ENCODE measurements around the gene CREB5.

Gene CREB5

DNA sequence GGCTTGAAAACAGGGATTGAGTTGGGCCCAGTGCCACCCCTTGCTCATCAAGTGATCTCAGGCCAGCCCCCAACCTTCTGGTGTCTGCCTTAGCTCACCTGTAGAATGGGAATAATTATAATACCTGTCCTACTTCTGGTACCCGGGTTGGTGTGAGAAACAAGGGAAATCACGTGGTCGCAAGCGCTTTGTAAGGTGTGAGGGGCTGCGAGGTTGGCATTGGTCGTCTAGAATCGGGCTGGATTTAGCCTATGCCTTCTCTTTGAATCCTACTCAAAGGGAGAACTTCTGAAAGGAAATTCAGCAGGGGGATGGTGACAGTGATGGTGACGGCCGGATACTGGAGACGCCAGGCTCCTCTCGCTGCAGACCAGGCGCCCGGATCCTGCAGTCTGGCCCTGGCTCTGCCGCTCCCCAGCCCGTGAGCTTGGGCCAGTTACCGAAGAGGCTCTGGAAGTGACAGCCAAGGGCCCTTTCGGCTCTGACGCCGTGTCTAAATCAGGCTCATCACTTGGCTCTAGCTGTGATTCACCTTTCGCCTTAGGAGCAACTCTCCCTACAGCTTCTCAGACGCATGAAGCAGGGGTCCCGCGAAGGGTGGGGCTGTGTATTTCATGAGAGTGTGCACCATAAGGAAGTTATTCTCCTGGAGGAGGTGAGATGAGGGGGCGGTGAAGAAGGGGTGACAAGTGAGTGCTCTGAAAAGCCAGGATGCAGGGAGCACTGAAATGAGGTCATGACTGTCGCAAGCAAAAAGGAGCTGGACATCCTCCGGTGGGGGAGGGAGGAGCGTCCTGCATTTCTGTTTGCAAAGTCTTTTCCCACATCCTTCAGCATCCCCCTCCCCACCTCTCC is 4.0 kb upstream of the CREB5 start:
- DNase-seq: no peak

DNA sequence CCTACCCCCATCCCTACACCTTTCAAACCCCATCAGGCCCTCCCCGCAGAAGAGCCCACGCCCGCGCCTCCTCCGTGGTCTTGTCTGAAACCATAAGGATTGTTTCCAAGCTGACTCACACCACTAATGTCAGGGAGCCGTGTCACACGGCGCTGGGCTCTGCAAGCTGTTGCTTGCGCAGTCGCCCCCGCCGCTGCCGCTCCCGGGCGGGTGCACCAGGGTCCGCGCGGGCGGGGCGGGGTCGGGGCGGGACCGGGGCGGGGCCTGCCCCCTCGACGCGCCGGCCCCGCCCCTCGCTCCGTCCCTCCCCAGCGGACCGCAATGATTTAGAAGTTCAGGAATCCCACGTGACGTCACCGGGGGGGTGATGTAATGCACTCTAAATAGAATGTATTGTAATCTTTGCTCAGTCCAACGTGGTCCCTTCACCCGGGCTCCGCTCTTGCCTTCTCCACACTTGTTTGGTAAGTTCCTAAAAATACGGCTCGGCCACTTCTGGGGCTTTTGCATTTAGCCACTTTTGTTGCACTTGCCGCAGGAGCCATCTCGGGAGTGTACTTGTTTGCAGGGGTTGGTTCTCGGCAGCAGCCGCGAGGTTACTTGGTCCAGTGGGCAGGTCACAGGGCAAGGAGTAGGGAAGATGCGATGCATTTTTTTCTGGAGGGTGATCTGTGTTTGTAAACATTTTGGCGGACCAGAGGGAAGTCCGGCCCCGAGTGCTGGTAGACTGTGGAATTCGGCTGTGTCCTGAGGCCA is 3.2 kb upstream of the CREB5 start:
- DNase-seq: peak; percentile 12

DNA sequence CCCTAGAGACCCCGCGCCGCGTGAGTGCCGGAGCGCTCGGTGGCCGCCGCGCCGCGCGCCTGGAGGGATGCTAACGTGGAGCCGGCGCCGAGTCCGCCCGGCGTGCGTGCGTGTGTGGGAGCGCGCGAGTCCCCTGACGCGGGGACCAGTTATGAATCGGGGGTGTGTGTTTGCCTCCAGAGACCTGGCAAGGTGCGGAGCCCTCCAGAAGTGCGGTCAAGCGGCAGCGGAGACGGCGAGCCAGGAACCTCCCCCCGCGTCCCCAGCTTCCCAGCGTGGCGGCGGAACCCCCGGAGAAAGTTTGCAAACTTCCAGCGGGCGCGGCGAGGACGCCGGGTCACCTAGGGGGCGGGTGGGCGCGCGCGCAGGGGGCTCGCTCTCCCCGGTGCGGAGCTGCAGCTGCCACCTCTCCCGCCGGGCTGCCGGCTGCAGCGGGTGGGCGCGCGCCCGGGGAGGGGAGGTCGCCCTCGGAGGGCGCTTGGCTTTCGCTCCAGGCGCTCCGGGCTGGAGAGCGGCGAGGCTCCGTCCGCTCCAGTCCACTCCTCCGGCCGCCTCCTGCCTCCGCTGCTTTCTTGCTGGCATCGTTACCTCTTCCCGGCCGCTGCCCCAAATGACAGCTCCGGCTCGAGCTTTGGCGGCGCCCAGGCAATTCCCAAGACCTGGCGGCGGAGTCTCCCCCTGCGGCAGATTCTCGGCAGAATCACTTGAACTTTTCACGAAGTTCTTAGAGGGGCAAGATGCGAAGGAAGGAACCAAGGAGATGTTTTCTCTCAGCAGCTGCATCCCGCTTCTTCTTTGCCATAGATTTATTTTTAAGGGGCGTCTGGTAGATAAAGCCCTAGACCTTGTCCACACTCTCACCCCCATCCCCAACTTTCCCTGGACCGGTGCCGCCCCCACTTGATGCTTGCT is 2.3 kb upstream of the CREB5 start:
- no peak for DNase-seq

DNA sequence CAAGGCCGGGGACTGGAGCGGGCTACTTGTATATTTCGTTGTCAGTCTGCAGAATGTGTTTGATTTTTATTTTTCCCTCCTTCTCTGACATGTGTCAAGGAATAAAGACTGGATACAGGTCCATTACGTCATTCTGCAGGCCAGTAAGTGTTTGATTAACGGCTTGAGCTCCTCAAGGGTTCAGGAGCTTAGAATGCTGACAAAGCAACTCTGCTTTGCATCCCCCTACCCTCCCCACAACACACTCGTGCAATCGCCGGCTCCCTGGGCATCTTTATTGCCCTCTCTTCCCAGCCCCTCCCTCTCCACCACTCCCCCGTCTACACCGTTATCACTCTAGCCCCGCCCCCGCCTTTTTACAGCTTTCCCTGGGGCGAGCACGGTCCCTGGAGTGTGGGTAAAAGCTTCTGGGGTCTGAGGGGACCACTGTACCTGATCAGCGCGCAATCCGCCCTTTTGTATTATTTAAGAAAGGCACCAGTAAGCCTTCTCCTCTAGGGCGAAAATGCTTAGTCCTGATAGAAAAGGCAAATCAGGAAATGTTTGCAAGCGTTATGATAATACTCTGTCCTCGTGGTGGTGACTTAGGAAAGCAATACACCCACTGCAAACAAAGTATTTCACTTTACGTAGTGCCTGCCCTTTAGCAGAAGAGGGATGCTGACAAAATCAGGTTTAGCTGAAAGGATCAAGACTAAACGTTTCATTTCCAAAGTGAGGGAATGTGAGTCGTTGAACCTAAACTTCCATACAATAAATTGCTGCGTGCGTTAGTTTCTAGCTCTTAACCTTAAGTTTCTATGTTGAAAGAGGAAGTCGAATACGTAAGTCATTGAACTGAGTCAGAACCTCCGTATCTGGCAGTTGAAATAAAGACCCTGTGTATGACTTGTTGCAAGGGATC is 1.4 kb upstream of the CREB5 start:
- DNase-seq: no peak

DNA sequence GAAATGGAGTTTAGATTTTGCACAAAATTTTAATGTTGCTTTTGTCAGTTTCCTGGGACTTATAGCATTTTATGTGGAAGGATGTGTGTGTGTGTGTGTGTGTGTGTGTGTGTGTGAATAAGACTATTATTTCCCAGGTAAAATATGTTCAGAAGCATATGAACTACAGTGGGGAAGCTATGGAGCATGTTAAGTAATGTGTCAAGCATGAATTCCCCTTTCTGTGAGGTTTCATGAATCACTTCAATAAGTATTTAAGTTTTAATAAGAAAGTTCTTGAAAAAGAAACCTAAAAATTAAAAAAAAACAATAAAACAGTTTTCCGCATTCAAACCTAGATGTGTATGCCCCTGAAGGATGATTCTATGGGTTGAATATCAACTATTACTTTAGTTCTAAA is 693 bp downstream of the CREB5 start:
- DNase-seq: no peak

DNA sequence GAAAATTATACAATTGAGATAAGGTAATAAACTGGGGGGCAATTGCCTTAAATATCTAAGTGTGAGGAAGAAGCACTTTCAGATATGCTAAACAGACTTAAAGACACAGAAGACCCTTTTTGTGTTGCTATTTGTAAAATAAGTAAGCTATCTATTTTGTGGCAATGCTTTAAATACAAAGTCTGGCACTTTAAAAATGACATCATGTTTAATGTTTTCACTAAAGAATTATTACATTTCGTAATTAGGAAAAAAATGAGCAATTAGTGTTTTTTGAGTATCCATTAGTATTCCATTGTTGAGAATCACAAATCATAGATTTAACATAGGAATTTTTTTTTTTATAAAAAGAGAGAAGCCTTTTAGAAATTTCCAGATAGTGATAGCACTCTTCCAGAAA is 2.1 kb downstream of the CREB5 start:
- DNase-seq: no peak

DNA sequence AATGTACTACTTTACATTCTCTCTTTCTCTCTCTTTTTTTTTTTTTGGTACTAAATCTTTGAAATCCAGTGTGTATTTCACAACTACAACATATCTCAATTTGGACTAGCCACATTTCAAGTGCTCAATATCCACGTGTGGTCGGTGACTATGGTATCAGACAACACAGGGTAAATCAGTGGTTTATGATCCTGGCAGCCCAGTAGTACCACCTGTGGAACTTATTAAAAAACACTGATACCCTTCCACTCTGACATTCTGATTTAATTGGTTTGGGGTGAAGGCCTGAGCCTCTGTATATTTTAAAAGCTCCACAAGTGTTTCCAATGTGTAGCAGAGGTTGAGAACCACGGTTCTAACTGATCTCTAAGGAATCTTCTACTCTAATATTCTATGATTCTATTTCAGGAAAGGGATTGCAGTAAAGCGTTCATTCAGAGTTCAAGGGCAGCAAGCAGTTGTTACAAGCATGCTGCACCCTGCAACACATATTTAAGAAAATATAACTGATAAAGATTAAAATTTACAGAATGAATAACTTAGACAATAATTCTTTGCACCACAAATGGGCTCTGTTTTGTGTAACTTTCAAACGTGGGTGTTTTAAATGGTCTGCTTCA is 5.1 kb downstream of the CREB5 start:
- DNase-seq: no peak

DNA sequence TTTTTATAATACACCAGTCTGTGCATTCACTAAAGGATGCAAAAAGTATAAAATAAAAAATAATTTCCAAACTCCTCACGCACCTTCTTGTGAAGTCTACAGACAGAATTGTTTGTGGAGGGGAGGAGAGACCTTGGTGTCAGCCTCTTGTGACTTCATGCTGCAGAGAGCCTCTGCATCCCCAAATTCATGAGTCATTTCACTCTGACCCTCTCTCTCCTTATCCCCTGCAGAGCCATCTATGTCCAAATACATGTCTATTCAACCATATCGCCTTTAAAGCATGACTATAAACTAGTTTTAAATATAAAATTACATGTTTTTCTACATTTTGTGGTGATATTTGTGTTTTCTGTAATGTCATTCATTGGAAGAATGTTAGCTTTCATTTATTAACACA is 6.0 kb downstream of the CREB5 start:
- no peak for DNase-seq

DNA sequence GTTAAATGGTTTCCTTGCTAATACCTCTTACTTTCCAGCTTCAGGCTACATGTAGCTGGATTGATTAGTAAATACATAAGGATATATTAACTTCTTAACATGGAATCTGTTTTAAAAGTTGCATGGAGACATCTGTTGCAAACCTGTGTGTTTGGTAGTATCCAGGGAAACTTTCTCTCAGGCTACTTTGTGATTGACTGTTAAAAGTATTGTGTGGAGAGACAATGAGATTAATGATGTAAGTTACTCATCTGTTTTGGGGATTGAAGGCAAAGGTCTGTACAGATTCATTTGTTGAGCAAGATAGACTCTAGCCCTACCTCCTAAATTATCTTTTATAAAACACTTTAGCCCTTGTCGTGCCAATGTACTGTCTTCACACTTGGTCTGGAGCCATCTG is 6.6 kb downstream of the CREB5 start:
- no peak for DNase-seq

DNA sequence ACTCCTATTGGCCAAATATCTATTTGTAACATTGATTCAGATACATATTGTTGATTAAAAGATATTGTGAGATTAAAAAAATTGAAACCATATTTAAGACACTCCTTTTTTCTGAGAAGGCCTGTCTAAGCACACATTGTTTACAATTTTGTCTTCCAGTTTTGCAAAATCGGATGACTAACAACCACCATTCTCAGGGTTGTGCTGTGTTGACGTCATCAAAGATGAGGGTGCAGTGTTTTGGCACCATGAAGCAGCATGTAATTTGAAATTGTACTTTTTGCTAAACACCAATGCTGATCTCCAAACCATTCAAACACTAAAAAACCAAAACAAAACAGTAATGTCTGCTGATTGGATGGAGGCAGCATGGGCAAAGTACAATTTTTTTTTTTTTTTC is 7.4 kb downstream of the CREB5 start:
- DNase-seq: no peak

DNA sequence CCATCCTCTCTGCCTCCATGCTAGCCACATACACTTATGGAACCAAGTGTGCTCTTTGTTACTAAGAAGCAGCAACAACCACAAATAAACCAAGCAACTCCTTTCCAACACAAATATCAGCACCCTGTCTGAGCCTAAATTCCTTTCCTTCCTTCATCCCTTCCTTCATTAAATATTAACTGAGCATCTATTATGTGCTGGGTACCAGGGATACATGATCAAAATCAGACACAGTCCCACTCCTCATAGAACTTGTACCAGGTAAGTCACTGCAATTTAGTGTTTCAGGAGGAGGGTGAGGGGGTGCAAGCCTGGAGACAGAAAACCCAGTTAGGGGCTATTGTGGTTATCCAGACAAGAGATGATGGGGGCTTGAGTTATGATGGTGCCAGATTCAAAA is 10.8 kb downstream of the CREB5 start:
- no peak for DNase-seq

DNA sequence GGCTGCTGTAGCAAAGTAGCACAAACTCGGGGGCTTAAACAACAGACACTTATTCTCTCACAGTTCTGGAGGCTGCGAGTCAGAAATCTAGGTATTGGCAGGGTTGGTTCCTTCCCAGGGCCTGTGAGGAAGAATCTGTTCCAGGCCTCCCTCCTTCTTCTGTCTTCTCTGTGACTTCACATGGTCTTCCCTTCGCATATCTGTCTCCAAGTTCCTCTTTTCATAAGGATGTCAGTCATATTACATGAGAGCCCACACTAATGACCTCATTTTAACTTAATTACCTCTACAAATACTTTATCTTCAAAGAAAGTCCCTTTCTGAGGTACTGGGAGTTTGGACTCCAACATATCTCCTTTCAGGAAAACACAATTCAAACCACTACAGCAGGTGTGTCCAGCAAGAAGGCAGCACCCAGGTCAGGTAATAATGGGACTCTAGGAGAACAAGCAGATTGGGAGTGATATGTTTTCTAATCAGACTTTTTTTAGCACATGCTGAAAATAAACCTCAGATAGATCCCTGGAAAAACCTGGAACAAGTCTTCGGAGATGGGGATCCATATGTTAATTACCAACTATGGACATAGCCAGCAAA is 11.7 kb downstream of the CREB5 start:
- no peak for DNase-seq

DNA sequence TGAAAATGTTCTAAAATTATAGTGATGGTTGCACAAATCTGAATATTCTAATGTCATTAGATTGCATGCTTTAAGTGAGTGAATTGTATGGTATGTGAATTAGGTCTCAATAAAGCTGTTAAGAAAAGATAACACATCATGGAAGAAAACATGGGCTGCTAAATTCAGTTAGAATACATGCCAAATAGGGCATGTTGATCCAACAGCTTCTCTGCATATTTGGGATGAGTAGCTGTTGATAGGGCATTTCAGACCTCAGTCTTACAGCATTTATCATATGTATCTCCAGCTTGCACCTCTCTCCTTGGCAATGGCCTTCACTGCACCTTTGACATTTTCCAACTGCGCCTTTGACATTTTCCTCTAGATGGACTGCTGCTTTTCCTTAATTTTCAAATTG is 13.2 kb downstream of the CREB5 start:
- no peak for DNase-seq

DNA sequence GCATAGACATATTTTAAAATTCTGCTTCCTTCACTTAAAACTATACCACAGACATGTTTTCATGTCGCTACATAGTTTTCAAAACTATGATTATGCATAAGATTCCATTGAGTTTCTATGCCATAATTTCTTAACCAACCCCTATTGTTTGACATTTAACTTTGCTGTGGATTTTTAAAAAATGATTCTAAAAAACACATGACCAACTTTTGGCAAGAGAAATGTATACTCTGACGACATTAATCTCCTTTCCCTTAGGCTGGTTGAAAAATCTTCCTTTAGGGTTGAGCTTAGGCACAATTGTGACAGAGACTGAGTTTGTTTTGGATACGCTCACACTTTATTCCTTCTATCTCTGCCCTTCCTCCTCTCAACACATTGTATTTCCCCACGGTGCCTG is 14.9 kb downstream of the CREB5 start:
- DNase-seq: no peak

DNA sequence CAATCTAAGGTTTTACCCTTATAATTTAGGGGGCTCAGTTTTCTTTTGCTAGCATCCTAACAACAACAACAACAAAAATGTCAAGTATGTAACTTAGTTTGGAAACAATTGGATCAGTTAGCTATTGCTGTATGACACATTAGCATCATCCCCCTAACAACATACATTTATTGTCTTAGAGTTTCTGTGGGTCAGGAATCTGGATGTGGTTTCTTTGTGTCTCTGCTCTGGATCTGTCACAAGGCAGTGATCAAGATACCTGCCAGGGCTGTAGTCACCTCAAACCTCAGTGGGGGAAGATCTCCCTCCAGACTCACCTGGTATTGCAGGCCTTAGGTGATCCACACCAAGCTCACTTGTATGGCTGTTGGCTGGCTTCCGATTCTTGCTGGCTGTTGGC is 18.3 kb downstream of the CREB5 start:
- no peak for DNase-seq

DNA sequence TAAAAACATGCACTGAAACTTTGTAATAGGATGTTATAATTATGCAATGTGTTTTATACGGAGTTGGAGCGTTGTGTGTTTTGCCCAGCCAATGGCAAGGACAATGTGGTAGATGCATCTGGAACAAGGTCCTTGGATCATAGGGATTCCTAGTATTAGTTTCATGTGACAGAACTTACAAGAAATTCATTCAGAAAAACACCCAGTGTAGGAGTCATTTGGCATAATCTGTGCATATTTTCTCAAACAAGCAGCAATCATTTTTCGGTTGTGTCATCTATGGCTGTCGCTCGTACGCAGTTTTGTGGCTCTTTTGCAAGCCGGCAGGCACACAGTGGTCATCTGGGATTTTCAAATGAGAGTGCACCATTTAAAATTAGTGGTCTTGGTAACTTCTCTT is 19.8 kb downstream of the CREB5 start:
- no peak for DNase-seq

DNA sequence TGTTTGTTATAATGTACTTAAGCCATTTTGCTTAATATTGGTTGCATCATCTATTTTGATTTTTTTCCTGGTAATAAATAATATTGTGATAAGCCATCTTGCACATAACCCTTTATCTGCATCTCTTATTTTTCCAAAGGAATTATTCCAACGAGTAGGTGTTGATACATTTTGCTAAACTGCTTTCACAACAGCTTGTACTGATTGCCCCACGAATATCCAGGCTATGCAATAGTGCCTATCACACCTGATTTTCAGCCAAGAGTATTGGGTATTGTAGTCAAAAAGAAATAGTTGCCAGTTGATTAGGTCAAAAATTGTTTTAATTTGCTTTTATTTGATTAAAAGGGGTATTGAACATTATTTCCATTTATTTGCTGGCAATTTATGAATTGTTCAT is 20.7 kb downstream of the CREB5 start:
- no peak for DNase-seq

DNA sequence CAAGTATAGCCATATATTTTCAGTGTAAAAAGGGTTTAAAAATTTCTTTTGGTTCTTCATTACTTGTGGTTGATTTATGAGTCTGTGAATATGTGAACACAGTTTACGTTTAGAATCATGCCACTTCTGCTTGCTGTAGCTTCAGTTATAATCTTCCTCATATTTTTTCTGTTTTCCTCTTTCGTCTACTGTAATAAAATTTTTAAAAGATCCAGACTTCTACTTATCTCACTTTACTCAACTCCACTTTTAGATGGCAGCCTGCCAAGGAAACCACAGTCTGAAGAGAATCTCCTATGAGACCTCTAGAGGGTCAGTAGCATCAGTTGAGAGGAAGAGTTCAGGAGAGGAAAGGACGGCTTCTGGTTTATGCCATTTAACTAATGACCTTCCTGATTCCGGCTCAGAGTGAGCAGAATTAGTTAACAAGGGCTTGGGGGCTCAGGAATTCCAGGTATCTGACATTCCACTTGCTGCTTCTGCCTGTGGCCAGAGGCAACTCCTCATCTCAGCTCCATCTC is 21.4 kb downstream of the CREB5 start:
- no peak for DNase-seq

DNA sequence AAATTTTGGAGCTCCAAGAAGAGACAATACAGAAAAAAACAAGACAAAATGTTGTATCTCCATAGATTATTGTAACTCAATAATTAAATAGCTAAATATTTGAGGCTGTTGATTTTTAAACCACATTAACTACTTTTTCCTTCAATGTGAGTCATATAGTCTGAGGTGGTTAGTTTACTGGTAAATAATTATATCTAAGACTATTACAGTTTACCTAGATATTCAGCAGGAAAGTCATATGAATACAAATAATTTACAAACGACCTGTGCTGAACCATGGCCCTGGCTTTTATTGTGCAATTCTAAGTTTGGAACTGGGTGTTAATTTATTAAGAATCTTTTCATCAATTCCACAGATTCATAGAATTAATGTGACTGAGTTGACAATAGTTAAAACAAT is 22.2 kb downstream of the CREB5 start:
- DNase-seq: no peak

DNA sequence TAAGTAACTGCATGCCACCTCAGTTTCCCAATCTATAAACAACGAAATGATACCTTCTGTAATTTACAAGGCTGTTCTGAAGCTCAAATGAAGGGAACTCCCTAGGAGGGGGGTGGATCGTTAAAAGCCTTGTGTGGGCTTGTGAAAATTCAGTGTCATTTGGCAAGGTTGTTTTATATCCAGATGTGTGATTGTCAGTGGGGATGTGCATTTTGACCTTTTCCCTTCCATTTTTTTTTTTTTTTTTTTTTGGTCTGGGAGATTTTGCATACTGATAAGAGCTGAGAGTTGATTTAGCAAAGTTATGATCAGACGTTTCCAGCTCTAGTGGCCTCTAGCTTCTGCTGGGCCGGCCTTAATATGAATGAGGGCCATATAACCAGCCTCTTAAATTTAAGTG is 22.8 kb downstream of the CREB5 start:
- DNase-seq: no peak

DNA sequence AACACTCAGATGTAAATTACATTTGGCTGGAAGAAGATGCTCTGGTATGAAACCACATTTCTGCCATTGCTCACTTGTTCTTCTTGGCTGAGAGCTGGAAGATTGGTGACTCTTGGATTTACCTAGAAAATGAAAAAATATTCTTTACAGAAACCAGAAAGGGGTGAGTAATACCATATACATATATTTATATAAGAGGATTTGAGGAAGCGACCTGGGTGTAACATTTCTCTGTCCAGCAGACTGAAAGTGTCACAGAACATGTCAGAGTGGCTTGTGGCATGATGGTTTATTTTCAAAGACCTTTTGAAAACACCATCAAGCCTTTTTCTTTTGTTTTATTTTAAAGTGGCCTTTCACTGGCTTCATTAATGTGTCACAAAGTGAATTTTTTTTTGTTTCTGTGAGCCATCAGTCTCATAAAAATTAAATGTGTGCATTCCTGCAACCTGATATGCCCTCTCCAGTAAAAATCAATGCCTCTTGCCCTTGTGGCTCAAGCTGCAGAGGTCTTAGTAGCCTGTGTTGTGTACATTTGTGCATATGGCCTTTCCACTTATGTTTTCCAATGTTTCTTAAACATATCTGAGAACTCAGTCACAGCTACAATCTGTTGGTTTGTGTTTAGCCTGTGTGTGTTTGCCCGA is 23.5 kb downstream of the CREB5 start:
- no peak for DNase-seq

Measured in activated gamma-delta T cell treated with Interleukin-2 at 50 U/mL for 16 hours (primary cell).